RWPE2 (cell line): ENCODE measurements around the gene TNS4.

ENCODE experiments used
- ATAC-seq: fragments of 200-7000 bp; cut with Tn5 transposase; 3 replicates; pipeline ENCODE4 v1.9.1; 2021; ENCODE audit warnings: low read depth
- DNase-seq: peaks from one replicate; pipeline ENCODE4 v3.0.0-alpha.2; 2020; ENCODE audit warnings: low spot score
- H3K27ac ChIP-seq: fragments of 450-650 bp; 2 replicates; pipeline ENCODE4 v1.5.1; 2017; ENCODE audit warnings: mild to moderate bottlenecking; ENCODE audit not compliant: poor library complexity, severe bottlenecking
- H3K27me3 ChIP-seq: fragments of 250-450 bp; sonication (Bioruptor Pico); 2 replicates; pipeline ENCODE4 v1.5.1; 2021; ENCODE audit warnings: mild to moderate bottlenecking, moderate library complexity; ENCODE audit not compliant: insufficient read depth, poor library complexity, severe bottlenecking
- H3K36me3 ChIP-seq: fragments of 250-450 bp; sonication (Bioruptor Pico); 2 replicates; pipeline ENCODE4 v1.5.1; 2020; ENCODE audit warnings: low read depth, mild to moderate bottlenecking, moderate library complexity
- H3K4me1 ChIP-seq: fragments of 250-450 bp; sonication (Bioruptor Pico); 2 replicates; pipeline ENCODE4 v1.5.1; 2021; ENCODE audit warnings: mild to moderate bottlenecking, moderate library complexity; ENCODE audit not compliant: insufficient read depth, poor library complexity, severe bottlenecking
- H3K4me3 ChIP-seq: fragments of 250-450 bp; sonication (Bioruptor Pico); 2 replicates; pipeline ENCODE4 v1.5.1; 2021; ENCODE audit warnings: mild to moderate bottlenecking, moderate library complexity; ENCODE audit not compliant: severe bottlenecking
- H3K9me3 ChIP-seq: fragments of 250-450 bp; sonication (Bioruptor Pico); 2 replicates; pipeline ENCODE4 v1.5.1; 2021; ENCODE audit warnings: mild to moderate bottlenecking, moderate library complexity; ENCODE audit not compliant: severe bottlenecking
- TF ChIP-seq, protein P1 (sequence below): fragments of 450-650 bp; IDR thresholded peaks from one replicate; pipeline ENCODE4 v1.5.1; 2017; ENCODE audit warnings: mild to moderate bottlenecking, moderate library complexity; ENCODE audit not compliant: poor library complexity, severe bottlenecking

TNS4 gene

DNA sequence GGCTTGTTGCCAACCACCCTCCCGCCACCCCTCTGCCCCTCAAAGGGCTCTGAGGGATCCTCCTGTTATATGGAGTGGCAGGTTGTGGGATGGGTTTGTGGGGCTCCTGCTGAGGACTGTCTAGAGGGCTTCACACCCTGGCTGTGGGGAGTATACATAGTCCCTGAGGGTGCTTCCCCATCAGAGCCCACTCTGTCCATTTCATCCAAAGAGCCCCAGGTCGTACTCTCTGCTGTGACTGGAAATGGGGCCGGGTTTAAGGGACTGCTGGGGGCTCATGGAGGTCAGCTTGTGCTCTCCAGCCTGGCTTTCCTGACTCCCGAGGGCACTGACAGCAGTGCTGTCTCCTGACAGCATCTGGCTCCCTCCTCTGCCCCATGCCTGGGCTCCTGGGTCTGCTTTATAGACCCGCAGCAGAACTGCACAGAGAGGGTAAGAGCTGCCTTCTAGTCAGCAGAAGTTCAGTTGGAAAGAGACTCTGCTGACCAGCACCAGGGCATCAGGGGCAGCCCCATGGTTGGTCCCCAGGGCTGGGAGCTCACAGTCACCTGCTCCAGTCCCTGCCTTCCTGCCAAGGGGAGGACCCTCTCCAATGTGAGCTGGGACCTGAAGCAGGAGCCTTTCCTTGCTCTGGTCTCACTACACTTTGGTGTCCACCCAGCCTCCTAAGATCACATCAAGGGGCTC lies 17.8 kb upstream of the TNS4 start:
- H3K27me3 ChIP-seq, result no peaks in the 10 kb centered on the region
- TF ChIP-seq, protein P1, sequence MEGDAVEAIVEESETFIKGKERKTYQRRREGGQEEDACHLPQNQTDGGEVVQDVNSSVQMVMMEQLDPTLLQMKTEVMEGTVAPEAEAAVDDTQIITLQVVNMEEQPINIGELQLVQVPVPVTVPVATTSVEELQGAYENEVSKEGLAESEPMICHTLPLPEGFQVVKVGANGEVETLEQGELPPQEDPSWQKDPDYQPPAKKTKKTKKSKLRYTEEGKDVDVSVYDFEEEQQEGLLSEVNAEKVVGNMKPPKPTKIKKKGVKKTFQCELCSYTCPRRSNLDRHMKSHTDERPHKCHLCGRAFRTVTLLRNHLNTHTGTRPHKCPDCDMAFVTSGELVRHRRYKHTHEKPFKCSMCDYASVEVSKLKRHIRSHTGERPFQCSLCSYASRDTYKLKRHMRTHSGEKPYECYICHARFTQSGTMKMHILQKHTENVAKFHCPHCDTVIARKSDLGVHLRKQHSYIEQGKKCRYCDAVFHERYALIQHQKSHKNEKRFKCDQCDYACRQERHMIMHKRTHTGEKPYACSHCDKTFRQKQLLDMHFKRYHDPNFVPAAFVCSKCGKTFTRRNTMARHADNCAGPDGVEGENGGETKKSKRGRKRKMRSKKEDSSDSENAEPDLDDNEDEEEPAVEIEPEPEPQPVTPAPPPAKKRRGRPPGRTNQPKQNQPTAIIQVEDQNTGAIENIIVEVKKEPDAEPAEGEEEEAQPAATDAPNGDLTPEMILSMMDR, result no peak
- peaks cover 16% of the 10 kb centered on the region for H3K36me3 ChIP-seq
- H3K4me1 ChIP-seq, result peaks cover 78% of the 10 kb centered on the region
- no peak overlapping the region for H3K4me3 ChIP-seq
- peak; percentile 0; the same call in 2 of the 3 replicates for ATAC-seq
- H3K9me3 ChIP-seq, result no peaks in the 10 kb centered on the region
- H3K27ac ChIP-seq, result peak overlapping the region; percentile 100
- DNase-seq, result peak; percentile 38

DNA sequence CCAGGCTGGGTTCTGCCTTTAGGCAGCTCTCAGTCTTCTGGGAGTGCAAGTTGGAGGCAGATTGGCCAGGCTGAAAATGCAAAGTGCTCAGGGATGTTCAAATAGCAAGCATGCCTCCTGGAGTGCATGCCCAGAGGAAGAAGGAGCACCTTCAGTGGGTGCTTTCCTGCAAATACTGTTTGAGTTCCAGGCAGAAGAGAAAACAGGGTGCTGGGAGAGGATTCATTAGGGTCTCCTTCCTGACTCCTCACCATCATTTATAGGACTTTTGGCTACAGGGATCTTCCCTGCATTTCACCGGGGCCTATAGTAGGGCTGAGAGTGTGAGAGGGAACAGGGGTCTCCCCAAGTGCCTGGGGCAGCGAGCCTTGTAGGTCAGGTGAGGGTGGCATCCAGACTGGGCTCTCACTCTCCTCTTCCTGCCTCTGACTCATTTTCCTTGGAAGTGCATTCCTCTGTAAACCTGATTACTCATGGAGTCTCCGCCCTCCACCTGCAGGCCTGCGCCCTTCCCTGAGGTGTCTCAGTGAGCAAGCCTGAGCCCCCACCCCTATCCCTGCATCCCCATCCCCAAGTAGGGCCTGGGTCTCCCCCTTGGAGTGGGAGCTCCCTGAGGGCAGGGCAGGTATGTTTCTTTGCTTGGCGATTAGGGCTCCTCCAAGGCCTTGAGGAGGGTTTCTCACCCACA lies 17.1 kb upstream of the TNS4 start:
- Histone ChIP-seq H3K4me1 (peaks cover 77% of the 10 kb centered on the region), H3K4me3 (no peak overlapping the region)
- TF ChIP-seq, protein P1, result no peak

DNA sequence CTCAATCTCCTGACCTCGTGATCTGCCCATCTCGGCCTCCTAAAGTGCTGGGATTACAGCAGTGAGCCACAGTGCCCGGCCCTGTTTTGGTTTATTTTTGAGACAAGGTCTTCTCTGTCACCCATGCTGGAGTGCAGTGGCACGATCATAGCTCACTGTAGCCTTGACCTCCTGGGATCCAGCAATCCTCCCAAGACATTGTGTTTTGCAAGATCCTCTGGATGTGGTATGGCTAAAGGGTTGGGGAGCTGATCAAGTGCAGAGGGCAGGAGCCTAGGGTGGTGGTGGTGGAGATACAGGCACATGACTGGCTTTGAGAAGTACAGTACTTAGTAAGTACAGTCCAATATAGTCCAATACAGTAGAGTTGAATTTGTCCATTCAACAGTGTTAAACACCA lies 16.6 kb upstream of the TNS4 start:
- ATAC-seq (no peak), DNase-seq (peak; percentile 15)
- Histone ChIP-seq H3K27me3 (no peaks in the 10 kb centered on the region), H3K4me3 (no peak overlapping the region), H3K9me3 (no peaks in the 10 kb centered on the region), H3K27ac (peak overlapping the region; percentile 100), H3K36me3 (peaks cover 5% of the 10 kb centered on the region; the same call in 1 of the 2 replicates), H3K4me1 (peaks cover 72% of the 10 kb centered on the region)
- TF ChIP-seq, protein P1, result no peak

More for the DNA sequence above, 17.1 kb upstream of the TNS4 start:
- no peaks in the 10 kb centered on the region for H3K9me3 ChIP-seq
- H3K36me3 ChIP-seq, result peaks cover 9% of the 10 kb centered on the region
- peak overlapping the region; percentile 100 for H3K27ac ChIP-seq
- DNase-seq, result peak; percentile 87
- no peaks in the 10 kb centered on the region for H3K27me3 ChIP-seq
- peak; percentile 73 for ATAC-seq

DNA sequence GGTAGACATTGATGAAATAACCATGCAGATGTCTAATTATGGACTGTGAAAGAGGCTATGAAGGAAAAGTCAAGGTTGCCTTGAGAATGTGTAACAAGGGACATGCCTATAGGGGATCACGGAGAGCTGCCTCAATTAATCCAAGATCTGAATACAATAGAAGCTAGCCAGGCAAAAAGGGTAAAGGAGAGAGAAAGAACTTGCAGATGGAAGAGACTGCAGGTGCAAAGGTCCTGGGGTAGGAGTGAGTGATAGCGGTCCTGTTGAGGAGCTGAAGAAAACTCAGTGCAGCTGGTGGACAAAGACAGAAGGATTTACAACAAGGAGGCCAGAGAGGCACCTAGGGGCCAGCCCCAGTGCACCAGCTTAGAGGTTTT lies 15.9 kb upstream of the TNS4 start:
- ATAC-seq, result no peak
- no peak overlapping the region for H3K4me3 ChIP-seq
- peak overlapping the region; percentile 100 for H3K27ac ChIP-seq
- no peaks in the 10 kb centered on the region for H3K9me3 ChIP-seq
- TF ChIP-seq, protein P1, result no peak
- peaks cover 67% of the 10 kb centered on the region for H3K4me1 ChIP-seq
- peak; percentile 5 for DNase-seq
- peaks cover 5% of the 10 kb centered on the region; the same call in 1 of the 2 replicates for H3K36me3 ChIP-seq
- H3K27me3 ChIP-seq, result no peaks in the 10 kb centered on the region
